Neuron (in vitro differentiated cells): ENCODE data around the gene LRRC72.
"Not testable (repeated sequence)": the region's sequence is repeated elsewhere in the genome, so short reads cannot be mapped to it uniquely, and the experiment has no call there.

Experiments
- H2AFZ ChIP-seq: one replicate; pipeline ENCODE4 v1.6.1; 2013; ENCODE audit warnings: low read depth, mild to moderate bottlenecking, inconsistent platforms, low read length, moderate library complexity
- H3K27me3 ChIP-seq: one replicate; pipeline ENCODE4 v1.6.1; 2013; ENCODE audit warnings: low read length; ENCODE audit not compliant: insufficient read depth
- H3K36me3 ChIP-seq: one replicate; pipeline ENCODE4 v1.6.1; 2013; ENCODE audit warnings: low read length; ENCODE audit not compliant: insufficient read depth
- H3K4me1 ChIP-seq: one replicate; pipeline ENCODE4 v1.6.1; 2013; ENCODE audit warnings: low read length; ENCODE audit not compliant: insufficient read depth
- H3K4me3 ChIP-seq: 2 replicates; pipeline ENCODE4 v1.5.1; 2013; ENCODE audit warnings: mild to moderate bottlenecking, low read length, moderate library complexity
- H3K9me3 ChIP-seq: one replicate; pipeline ENCODE4 v1.6.1; 2013; ENCODE audit warnings: low read length

The LRRC72 gene

GRCh38 chr7:16526742-16527540, at the start of gene LRRC72:
LRRC72 (plus strand) TSS chr7:16526825; CDS start chr7:16526953, 128 bp downstream.
- Histone ChIP-seq H3K36me3 (no peaks in the 10 kb centered on the region), H2AFZ (no peak within 1 kb of the TSS), H3K4me1 (peaks cover 3% of the 10 kb centered on the region), H3K9me3 (no peaks in the 10 kb centered on the region), H3K4me3 (no peak within 1 kb of the TSS), H3K27me3 (no peaks in the 10 kb centered on the region)

GRCh38 chr7:16479161-16479560, 47.5 kb upstream of the LRRC72 start:
- Histone ChIP-seq H3K4me3 (no peak overlapping the region), H2AFZ (no peak overlapping the region), H3K9me3 (peaks cover 3% of the 10 kb centered on the region), H3K36me3 (no peaks in the 10 kb centered on the region), H3K4me1 (no peaks in the 10 kb centered on the region), H3K27me3 (no peaks in the 10 kb centered on the region)

GRCh38 chr7:16479591-16479990, 47.0 kb upstream of the LRRC72 start:
- Histone ChIP-seq H3K4me3 (no peak overlapping the region), H2AFZ (no peak overlapping the region), H3K27me3 (no peaks in the 10 kb centered on the region), H3K9me3 (peaks cover 3% of the 10 kb centered on the region), H3K4me1 (peaks cover 2% of the 10 kb centered on the region), H3K36me3 (no peaks in the 10 kb centered on the region)

GRCh38 chr7:16484453-16485158, 42.0 kb upstream of the LRRC72 start:
- Histone ChIP-seq H2AFZ (no peak overlapping the region), H3K36me3 (no peaks in the 10 kb centered on the region), H3K4me1 (peaks cover 18% of the 10 kb centered on the region), H3K4me3 (no peak overlapping the region), H3K27me3 (no peaks in the 10 kb centered on the region), H3K9me3 (no peaks in the 10 kb centered on the region)

DNA sequence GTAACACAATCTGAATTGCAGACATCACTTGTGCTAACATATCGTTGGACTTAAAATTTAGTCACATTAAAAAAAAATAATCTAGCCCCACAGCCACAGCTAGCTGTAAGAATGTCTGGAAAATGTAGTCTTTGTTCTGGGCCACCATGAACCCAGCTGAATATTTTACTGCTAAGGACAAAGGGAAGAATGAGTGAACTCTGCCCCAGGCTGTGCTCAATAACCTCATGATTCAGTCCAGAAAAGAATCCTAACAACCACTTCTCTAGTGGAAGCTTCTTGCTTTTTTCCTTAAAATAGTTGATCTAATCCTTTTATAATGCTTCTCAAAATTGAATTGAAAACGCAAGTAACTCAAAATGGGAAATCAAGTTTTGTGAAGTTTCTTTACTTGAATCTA, 35.5 kb upstream of the LRRC72 start:
- peaks cover 69% of the 10 kb centered on the region for H3K4me1 ChIP-seq
- H2AFZ ChIP-seq: no peak overlapping the region
- H3K4me3 ChIP-seq: no peak overlapping the region
- H3K27me3 ChIP-seq: no peaks in the 10 kb centered on the region
- H3K9me3 ChIP-seq: no peaks in the 10 kb centered on the region
- no peaks in the 10 kb centered on the region for H3K36me3 ChIP-seq

- Histone ChIP-seq H3K9me3 (no peaks in the 10 kb centered on the region), H3K4me1 (peaks cover 69% of the 10 kb centered on the region), H3K27me3 (no peaks in the 10 kb centered on the region), H3K36me3 (no peaks in the 10 kb centered on the region), H2AFZ (no peak overlapping the region), H3K4me3 (no peak overlapping the region)
Observed at GRCh38 chr7:16492513-16493062, 34.0 kb upstream of the LRRC72 start.

DNA sequence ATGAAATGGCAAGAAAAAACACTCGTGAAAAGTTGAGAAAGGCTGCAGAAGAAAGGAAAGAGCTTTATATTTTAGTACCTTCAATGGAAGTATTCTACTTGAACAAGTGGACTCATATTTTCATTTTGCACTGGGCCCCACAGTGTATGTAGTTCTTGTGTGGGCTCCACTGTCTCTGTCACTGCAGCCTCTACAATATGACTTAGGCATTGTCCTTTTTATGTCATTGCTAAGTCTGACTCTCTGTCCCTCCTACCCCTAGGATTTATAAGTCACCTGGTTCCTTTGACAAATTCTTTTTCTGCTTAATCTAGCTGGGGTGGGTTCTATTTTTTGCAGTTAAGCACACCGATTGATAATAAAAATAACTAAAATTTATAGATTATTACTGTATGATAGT, 33.4 kb upstream of the LRRC72 start:
- no peaks in the 10 kb centered on the region for H3K9me3 ChIP-seq
- H3K27me3 ChIP-seq: no peaks in the 10 kb centered on the region
- peaks cover 73% of the 10 kb centered on the region for H3K4me1 ChIP-seq
- H3K36me3 ChIP-seq: no peaks in the 10 kb centered on the region
- no peak overlapping the region for H3K4me3 ChIP-seq
- H2AFZ ChIP-seq: no peak overlapping the region

- Histone ChIP-seq H3K27me3 (no peaks in the 10 kb centered on the region), H3K4me3 (no peak overlapping the region), H2AFZ (no peak overlapping the region), H3K4me1 (peaks cover 63% of the 10 kb centered on the region), H3K9me3 (no peaks in the 10 kb centered on the region), H3K36me3 (no peaks in the 10 kb centered on the region)
Observed at GRCh38 chr7:16494551-16494950, 32.1 kb upstream of the LRRC72 start.

DNA sequence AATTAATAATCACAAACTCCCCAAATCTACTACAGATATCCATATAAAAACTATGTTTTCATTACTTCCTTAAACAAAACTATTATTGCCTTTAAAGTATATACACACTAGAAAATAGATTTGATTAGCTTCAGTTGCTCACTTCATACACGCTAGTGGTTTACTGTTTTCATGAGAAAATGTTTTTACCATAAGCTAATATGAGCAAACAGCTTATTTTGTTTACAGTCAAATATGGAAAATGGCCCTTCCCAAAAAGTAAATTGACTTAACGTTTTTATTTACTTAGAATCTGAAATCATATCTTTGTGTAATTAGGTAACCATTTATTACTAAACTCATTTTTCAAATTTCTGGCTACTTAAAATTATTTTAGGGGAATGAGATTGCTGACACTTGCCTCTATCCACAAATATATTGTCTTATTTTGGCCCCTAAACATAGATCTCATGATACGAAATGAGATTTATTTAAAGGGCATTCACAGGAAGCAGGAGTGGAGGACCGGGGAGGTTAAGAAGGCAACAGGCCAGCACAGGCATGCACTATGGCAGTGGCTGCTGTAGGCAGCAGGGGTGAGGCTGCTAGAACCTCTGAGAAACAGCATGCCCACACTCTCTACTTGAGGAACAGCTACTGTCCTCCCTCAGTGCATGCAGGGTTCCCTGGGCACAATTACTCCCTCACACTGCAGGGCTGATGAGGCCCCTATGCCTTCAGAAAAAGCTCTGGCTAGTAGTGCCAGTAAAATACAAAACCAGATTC, 31.5 kb upstream of the LRRC72 start:
- Histone ChIP-seq H3K27me3 (no peaks in the 10 kb centered on the region), H2AFZ (no peak overlapping the region), H3K9me3 (no peaks in the 10 kb centered on the region), H3K36me3 (no peaks in the 10 kb centered on the region), H3K4me1 (peaks cover 59% of the 10 kb centered on the region), H3K4me3 (no peak overlapping the region)

DNA sequence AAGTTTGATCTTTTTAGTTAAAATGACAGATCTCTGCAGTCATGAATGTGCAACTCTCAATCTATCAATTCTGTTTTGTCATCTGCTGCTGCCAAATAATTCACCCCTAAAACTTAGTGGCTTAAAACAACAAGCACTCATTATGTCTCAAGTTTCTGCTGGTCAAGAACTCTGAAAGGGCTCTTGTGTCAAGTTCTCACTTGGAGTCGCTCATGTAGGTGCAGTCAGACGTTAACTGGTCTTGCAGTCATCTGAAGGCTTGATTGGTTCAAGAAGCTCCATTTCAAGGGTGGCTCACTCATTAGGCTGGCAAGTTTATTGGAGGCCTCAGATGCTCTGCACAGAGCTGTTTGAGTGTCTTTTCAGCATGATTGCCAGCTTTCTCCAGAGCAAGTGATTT, 28.5 kb upstream of the LRRC72 start:
- Histone ChIP-seq H2AFZ (no peak overlapping the region), H3K27me3 (no peaks in the 10 kb centered on the region), H3K4me3 (no peak overlapping the region), H3K9me3 (no peaks in the 10 kb centered on the region), H3K36me3 (no peaks in the 10 kb centered on the region), H3K4me1 (peaks cover 29% of the 10 kb centered on the region)

DNA sequence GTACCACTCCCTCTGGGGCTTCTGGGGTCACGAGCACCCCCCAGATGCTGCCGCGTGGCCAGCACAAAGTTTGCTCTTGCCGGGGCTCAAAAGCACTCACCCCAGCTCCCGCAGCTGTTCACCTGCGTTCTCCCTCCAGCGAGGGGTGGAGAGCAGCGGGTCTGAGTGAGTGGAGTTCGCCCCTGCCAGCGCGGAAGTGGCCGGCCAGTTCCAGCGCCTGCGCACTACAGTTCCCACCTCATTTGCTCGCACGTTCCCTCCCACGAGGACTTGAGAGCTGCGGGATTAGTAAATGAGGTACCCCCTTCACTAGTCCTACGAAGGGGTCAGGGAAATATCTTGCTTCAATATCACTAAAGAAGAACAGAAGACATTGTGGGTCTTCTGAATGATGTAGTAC, 24.3 kb upstream of the LRRC72 start:
- no peaks in the 10 kb centered on the region for H3K27me3 ChIP-seq
- no peaks in the 10 kb centered on the region for H3K9me3 ChIP-seq
- no peak overlapping the region for H3K4me3 ChIP-seq
- no peak overlapping the region for H2AFZ ChIP-seq
- no peaks in the 10 kb centered on the region for H3K36me3 ChIP-seq
- peaks cover 8% of the 10 kb centered on the region for H3K4me1 ChIP-seq

DNA sequence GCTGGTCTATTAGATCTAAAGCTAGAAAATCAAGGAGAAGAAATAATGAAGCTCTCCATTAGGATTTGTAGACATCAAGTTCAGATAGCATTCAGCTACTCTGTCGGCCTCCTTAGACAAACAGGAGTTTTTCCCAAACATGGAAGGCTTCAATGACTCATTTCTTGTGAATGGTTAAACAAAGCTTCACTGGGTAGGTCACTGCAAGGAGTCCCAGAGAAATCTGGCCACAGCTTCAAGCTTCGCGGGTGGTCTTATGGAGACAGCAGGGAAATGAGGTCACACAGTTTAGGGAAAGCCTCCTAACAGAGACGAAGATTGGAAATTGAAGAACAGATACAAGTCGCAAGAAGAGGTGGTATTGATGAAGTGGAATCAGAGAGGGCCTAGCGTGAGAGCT, 22.6 kb upstream of the LRRC72 start:
- Histone ChIP-seq H3K27me3 (no peaks in the 10 kb centered on the region), H3K9me3 (no peaks in the 10 kb centered on the region), H3K4me3 (no peak overlapping the region), H3K36me3 (no peaks in the 10 kb centered on the region), H2AFZ (peak overlapping the region; percentile 80), H3K4me1 (peaks cover 3% of the 10 kb centered on the region)

DNA sequence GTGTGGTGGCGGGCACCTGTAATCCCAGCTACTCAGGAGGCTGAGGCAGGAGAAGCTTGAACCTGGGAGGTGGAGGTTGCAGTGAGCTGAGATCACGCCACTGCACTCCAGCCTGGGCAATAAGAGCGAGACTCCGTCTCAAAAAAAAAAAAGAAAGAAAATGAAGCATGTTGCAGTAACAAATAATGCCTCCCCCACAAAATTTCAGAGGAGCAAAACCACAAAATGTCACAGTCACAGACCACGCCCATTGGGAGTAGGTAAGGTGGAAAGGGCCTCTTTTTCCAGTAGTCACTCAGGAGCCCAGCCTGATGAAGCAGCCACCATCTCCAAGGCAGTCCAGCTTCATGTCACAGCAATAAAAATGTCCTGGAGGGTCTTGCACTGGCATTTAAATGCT, 20.2 kb upstream of the LRRC72 start:
- H3K9me3 ChIP-seq, H3K36me3 ChIP-seq, H2AFZ ChIP-seq, H3K4me3 ChIP-seq, H3K4me1 ChIP-seq, H3K27me3 ChIP-seq: not testable (repeated sequence)
